Neural cell (in vitro differentiated cells): Measurements from ENCODE around the gene CEMIP2. TPM values are rescaled to one million over a fixed set of nuclear protein-coding genes. Genes with fewer than 3 reads are reported as not detected.

ENCODE experiments used
- H2AFZ ChIP-seq: fragments of 200-600, 300-800 bp; sonication (generic), shearing (Covaris generic); 2 replicates; pipeline ENCODE4 v1.6.0; 2014; ENCODE audit warnings: low read depth, mild to moderate bottlenecking, antibody characterized with exemption, low read length, moderate library complexity
- H3F3A ChIP-seq: fragments of 200-600 bp; shearing (Covaris generic); 2 replicates; pipeline ENCODE4 v1.6.1; 2016; ENCODE audit warnings: mild to moderate bottlenecking, moderate library complexity, mixed read lengths, antibody characterized with exemption, low read length; ENCODE audit not compliant: insufficient read depth, poor library complexity, severe bottlenecking
- H3K27ac ChIP-seq: fragments of 200-600, 300-800 bp; sonication (generic), shearing (Covaris generic); 2 replicates; pipeline ENCODE4 v1.5.1; 2014; ENCODE audit warnings: mild to moderate bottlenecking, low read length, moderate library complexity
- H3K27me3 ChIP-seq: fragments of 300-800, 200-600 bp; sonication (generic), shearing (Covaris generic); 2 replicates; pipeline ENCODE4 v1.6.0; 2014; ENCODE audit warnings: mild to moderate bottlenecking, low read depth, low read length, moderate library complexity; ENCODE audit not compliant: insufficient read depth
- H3K36me3 ChIP-seq: fragments of 300-800, 200-600 bp; sonication (generic), shearing (Covaris generic); 2 replicates; pipeline ENCODE4 v1.5.1; 2014; ENCODE audit warnings: mild to moderate bottlenecking, antibody characterized with exemption, low read length, moderate library complexity; ENCODE audit not compliant: insufficient read depth
- H3K4me2 ChIP-seq: fragments of 300-800, 200-600 bp; sonication (generic), shearing (Covaris generic); 2 replicates; pipeline ENCODE4 v1.6.0; 2014; ENCODE audit warnings: mild to moderate bottlenecking, low read length
- H3K4me3 ChIP-seq: fragments of 300-800, 200-600 bp; sonication (generic), shearing (Covaris generic); 2 replicates; pipeline ENCODE4 v1.5.1; 2014; ENCODE audit warnings: mild to moderate bottlenecking, low read length, moderate library complexity
- H3K79me2 ChIP-seq: fragments of 200-600 bp; shearing (Covaris generic); replicated peaks from 2 replicates; pipeline ENCODE4 v1.6.0; 2014; ENCODE audit warnings: mild to moderate bottlenecking, low read length, moderate library complexity; ENCODE audit not compliant: insufficient read depth
- H3K9ac ChIP-seq: fragments of 300-800, 200-600 bp; sonication (generic), shearing (Covaris generic); 2 replicates; pipeline ENCODE4 v1.6.1; 2016; ENCODE audit warnings: mild to moderate bottlenecking, low read length, mixed read lengths
- H3K9me2 ChIP-seq: fragments of 200-600 bp; shearing (Covaris generic); 2 replicates; pipeline ENCODE4 v1.6.1; 2016; ENCODE audit warnings: mild to moderate bottlenecking, low read length, mixed read lengths; ENCODE audit not compliant: insufficient read depth
- H3K9me3 ChIP-seq: fragments of 200-600, 300-800 bp; sonication (generic), shearing (Covaris generic); 2 replicates; pipeline ENCODE4 v1.6.1; 2016; ENCODE audit warnings: mild to moderate bottlenecking, mixed run types, low read length, moderate library complexity, mixed read lengths
- H4K20me1 ChIP-seq: fragments of 200-600 bp; shearing (Covaris generic); 2 replicates; pipeline ENCODE4 v1.6.1; 2016; ENCODE audit warnings: mild to moderate bottlenecking, mixed run types; ENCODE audit not compliant: insufficient read depth
- CTCF ChIP-seq: fragments of 450-650 bp; IDR thresholded peaks from 2 replicates; pipeline ENCODE4 v1.5.1; 2014; ENCODE audit warnings: antibody characterized with exemption, mild to moderate bottlenecking, moderate library complexity; ENCODE audit not compliant: poor library complexity, severe bottlenecking
- EP300 ChIP-seq: fragments of 450-650 bp; conservative IDR thresholded peaks from 2 replicates; pipeline ENCODE4 v1.6.1; 2014; ENCODE audit warnings: antibody characterized with exemption, mild to moderate bottlenecking, moderate library complexity; ENCODE audit not compliant: poor library complexity, severe bottlenecking
- EZH2 ChIP-seq: fragments of 200-600, 300-800 bp; shearing (Covaris generic), sonication (generic); IDR thresholded peaks from 2 replicates; pipeline ENCODE4 v1.6.1; 2014; ENCODE audit warnings: antibody characterized with exemption, low read length, borderline replicate concordance, mild to moderate bottlenecking; ENCODE audit not compliant: insufficient read depth, poor library complexity, severe bottlenecking
- MXI1 ChIP-seq: fragments of 450-650 bp; conservative IDR thresholded peaks from 2 replicates; pipeline ENCODE4 v1.6.1; 2014; ENCODE audit warnings: antibody characterized with exemption, mild to moderate bottlenecking; ENCODE audit not compliant: poor library complexity, severe bottlenecking
- POLR2AphosphoS5 ChIP-seq: IDR thresholded peaks from 2 replicates; pipeline ENCODE4 v1.6.1; 2012
- RAD21 ChIP-seq: fragments of 450-650 bp; conservative IDR thresholded peaks from 2 replicates; pipeline ENCODE4 v1.6.1; 2014; ENCODE audit warnings: antibody characterized with exemption, mild to moderate bottlenecking, moderate library complexity
- REST ChIP-seq: IDR thresholded peaks from 2 replicates; pipeline ENCODE4 v1.6.1; 2012; ENCODE audit warnings: borderline replicate concordance
- SMC3 ChIP-seq: fragments of 450-650 bp; conservative IDR thresholded peaks from 2 replicates; pipeline ENCODE4 v1.6.1; 2014; ENCODE audit warnings: antibody characterized with exemption, mild to moderate bottlenecking, moderate library complexity; ENCODE audit not compliant: poor library complexity
- TAF1 ChIP-seq: IDR thresholded peaks from 2 replicates; pipeline ENCODE4 v1.6.1; 2012; ENCODE audit warnings: low read depth
- polyA plus RNA-seq: library from polyadenylated mRNA; depleted of rRNA; stranded (reverse); fragments of >200 nt; gene quantifications from 2 replicates; pipeline ENCODE4 v1.2.3, GENCODE V29; 2014

CEMIP2 gene
- polyA plus RNA-seq, 1 donor from 2014 or later: 11.3 TPM

GRCh38 chr9:71703172-71703872 is 65.0 kb downstream of the CEMIP2 start:
- no peaks in the 10 kb centered on the region for H3K9me2 ChIP-seq
- no peak overlapping the region for H3K27ac ChIP-seq
- no peak overlapping the region for H3K9ac ChIP-seq
- no peaks in the 10 kb centered on the region for H3K27me3 ChIP-seq
- no peaks in the 10 kb centered on the region for H3K9me3 ChIP-seq
- H3K79me2 ChIP-seq: no peaks in the 10 kb centered on the region
- no peaks in the 10 kb centered on the region for H4K20me1 ChIP-seq
- H3K4me3 ChIP-seq: no peak overlapping the region
- no peak overlapping the region for H2AFZ ChIP-seq
- no peaks in the 10 kb centered on the region for H3F3A ChIP-seq
- TF ChIP-seq RAD21 (no peak), CTCF (no peak), EZH2 (no peak), REST (no peak), TAF1 (no peak), MXI1 (no peak), SMC3 (no peak), EP300 (no peak), POLR2AphosphoS5 (no peak)
- no peaks in the 10 kb centered on the region for H3K36me3 ChIP-seq
- H3K4me2 ChIP-seq: no peak overlapping the region

DNA sequence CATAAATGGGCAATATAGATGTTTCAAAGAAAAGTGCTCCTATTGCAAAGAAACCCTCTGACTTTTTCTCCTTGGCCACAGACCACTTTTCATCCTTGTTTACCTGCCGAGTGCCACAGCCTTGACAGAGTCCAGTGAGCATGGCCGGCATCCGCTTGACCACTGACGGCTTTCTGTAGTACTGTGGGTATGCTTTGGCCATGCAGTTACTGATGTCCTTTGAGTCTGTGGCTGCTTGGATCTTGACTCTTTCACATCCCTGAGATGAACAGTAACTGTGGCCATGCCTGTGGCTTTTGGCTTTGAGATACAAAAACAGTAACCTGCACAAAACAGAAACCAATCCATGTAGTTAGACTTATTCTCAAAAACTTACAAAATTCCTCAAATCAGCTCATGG is 70.4 kb downstream of the CEMIP2 start:
- H2AFZ ChIP-seq: no peak overlapping the region
- H4K20me1 ChIP-seq: no peaks in the 10 kb centered on the region
- H3K79me2 ChIP-seq: no peaks in the 10 kb centered on the region
- H3K36me3 ChIP-seq: no peaks in the 10 kb centered on the region
- no peaks in the 10 kb centered on the region for H3K9me3 ChIP-seq
- H3K9ac ChIP-seq: no peak overlapping the region
- no peak overlapping the region for H3K27ac ChIP-seq
- H3K27me3 ChIP-seq: no peaks in the 10 kb centered on the region
- H3K4me2 ChIP-seq: no peak overlapping the region
- no peaks in the 10 kb centered on the region for H3F3A ChIP-seq
- H3K4me3 ChIP-seq: no peak overlapping the region
- no peaks in the 10 kb centered on the region for H3K9me2 ChIP-seq
- TF ChIP-seq REST (no peak), EP300 (no peak), RAD21 (no peak)
